ENCODE data around the gene ASPG.

ASPG gene

GRCh38 chr14:104107101-104107581 lies 21.6 kb downstream of the ASPG start:
- DNase-seq, result no peak

- no peak for DNase-seq
Measured at GRCh38 chr14:104107611-104108569, 22.4 kb downstream of the ASPG start.

- no peak for DNase-seq
Measured at GRCh38 chr14:104108570-104109541, 23.4 kb downstream of the ASPG start.

GRCh38 chr14:104109731-104110361 lies 24.3 kb downstream of the ASPG start:
- DNase-seq, result no peak

GRCh38 chr14:104110491-104111209 lies 25.1 kb downstream of the ASPG start:
- DNase-seq, result no peak

GRCh38 chr14:104111301-104112112 lies 26.0 kb downstream of the ASPG start:
- no peak for DNase-seq

- no peak for DNase-seq
Measured at GRCh38 chr14:104112113-104112505, 26.6 kb downstream of the ASPG start.

GRCh38 chr14:104112609-104113571 lies 27.4 kb downstream of the ASPG start:
- no peak for DNase-seq

GRCh38 chr14:104113631-104114420 lies 28.3 kb downstream of the ASPG start:
- DNase-seq, result no peak

GRCh38 chr14:104114421-104115130 lies 29.1 kb downstream of the ASPG start:
- no peak for DNase-seq

GRCh38 chr14:104115131-104115600 lies 29.7 kb downstream of the ASPG start:
- DNase-seq, result no peak

GRCh38 chr14:104115691-104116287 lies 30.3 kb downstream of the ASPG start:
- no peak for DNase-seq

GRCh38 chr14:104116288-104116755 lies 30.8 kb downstream of the ASPG start:
- DNase-seq, result no peak

- DNase-seq, result no peak
Measured at GRCh38 chr14:104116756-104117340, 31.3 kb downstream of the ASPG start.

- DNase-seq, result no peak
Measured at GRCh38 chr14:104117341-104118005, 32.0 kb downstream of the ASPG start.

- DNase-seq, result no peak
Measured at GRCh38 chr14:104118006-104118844, 32.7 kb downstream of the ASPG start.

All from activated CD4-positive, alpha-beta T cell treated with anti-CD3 and anti-CD28 coated beads for 48 hours (primary cell).